B cell (primary cell): ENCODE data around the gene ILK. TPM values are rescaled to one million over a fixed set of nuclear protein-coding genes. Genes with fewer than 3 reads are reported as not detected.

Experiments used
- ATAC-seq: fragments of 200-7000 bp; cut with Tn5 transposase; one replicate; pipeline ENCODE4 v1.10.0; 2021; ENCODE audit warnings: low read depth, mild to moderate bottlenecking, moderate number of reproducible peaks, moderate library complexity
- CTCF ChIA-PET: fragments of 350-600 bp; sonication (Branson Sonifier 250); formaldehyde crosslinking; loops from one replicate; lab custom pipeline; 2021; ENCODE audit warnings: antibody characterized with exemption, inconsistent platforms; lab: Charles Lee
- POLR2A ChIA-PET: fragments of 350-600 bp; sonication (Branson Sonifier 250); formaldehyde crosslinking; loops from one replicate; lab custom pipeline; 2021; ENCODE audit warnings: antibody characterized with exemption; lab: Charles Lee
- DNase-seq: peaks from one replicate; pipeline ENCODE4 v3.0.0; 2013
- H2AFZ ChIP-seq: 2 replicates; pipeline ENCODE4 v1.6.1; 2012; ENCODE audit warnings: mild to moderate bottlenecking, low read depth, low read length; ENCODE audit not compliant: insufficient read depth, poor library complexity, severe bottlenecking
- H3K27ac ChIP-seq, 2 donors: 1 replicate in 1 of 2; 2 replicates in 1 of 2; pipeline ENCODE4 v1.5.1; 2012 to 2013; ENCODE audit warnings: low read length in 2 of 2, mild to moderate bottlenecking in 2 of 2, moderate library complexity in 1 of 2
- H3K27me3 ChIP-seq, 4 experiments: fragments of 200-600 bp in 1 of 4; sonication (generic) in 1 of 4; replicated peaks in 1 of 4; 1 replicate in 2 of 4; 2 replicates in 2 of 4; pipeline versions ENCODE4 v1.6.1 to v1.7.0; 2013 to 2016; ENCODE audit warnings: low read length in 3 of 4, mild to moderate bottlenecking in 2 of 4, mixed read lengths in 1 of 4, moderate library complexity in 1 of 4; ENCODE audit not compliant: insufficient read depth in 4 of 4, control insufficient read depth in 3 of 4; ENCODE audit errors: control extremely low read depth in 1 of 4
- H3K36me3 ChIP-seq, 2 experiments: replicated peaks in 1 of 2; 1 replicate in 1 of 2; 2 replicates in 1 of 2; pipeline versions ENCODE4 v1.6.1 to v1.7.1; 2013; ENCODE audit warnings: low read length in 1 of 2; ENCODE audit not compliant: insufficient read depth in 2 of 2, control insufficient read depth in 1 of 2; ENCODE audit errors: control extremely low read depth in 1 of 2, extremely low read depth in 1 of 2
- H3K4me1 ChIP-seq, 2 donors: fragments of 200-600 bp in 1 of 2; sonication (generic) in 1 of 2; 1 replicate in 1 of 2; 2 replicates in 1 of 2; pipeline versions ENCODE4 v1.5.1 to v1.6.1; 2013 to 2017; ENCODE audit warnings: low read length in 2 of 2; ENCODE audit not compliant: control insufficient read depth in 2 of 2, insufficient read depth in 2 of 2
- H3K4me2 ChIP-seq: replicated peaks from 2 replicates; pipeline ENCODE3; 2012; ENCODE audit warnings: mild to moderate bottlenecking, low read depth, low read length; ENCODE audit not compliant: poor library complexity, severe bottlenecking
- H3K4me3 ChIP-seq, 5 experiments: fragments of 200-600 bp in 1 of 5; sonication (generic) in 1 of 5; 1 replicate in 3 of 5; 2 replicates in 2 of 5; pipeline versions ENCODE4 v1.5.1 to v1.7.0; 2011 to 2016; ENCODE audit warnings: low read length in 4 of 5, mild to moderate bottlenecking in 4 of 5, low read depth in 2 of 5, control low read depth in 1 of 5, moderate library complexity in 1 of 5; ENCODE audit not compliant: insufficient read depth in 1 of 5; ENCODE audit errors: control extremely low read depth in 1 of 5, extremely low read depth in 1 of 5
- H3K79me2 ChIP-seq: fragments of 200-600 bp; sonication (generic); one replicate; pipeline ENCODE4 v1.6.0; 2016; ENCODE audit warnings: low read length; ENCODE audit not compliant: control insufficient read depth, insufficient read depth
- H3K9ac ChIP-seq: fragments of 200-600 bp; sonication (generic); 2 replicates; pipeline ENCODE4 v1.6.1; 2017; ENCODE audit warnings: mild to moderate bottlenecking, low read length, moderate library complexity
- H3K9me3 ChIP-seq, 3 donors: one replicate each; pipeline versions ENCODE4 v1.6.1 to v1.7.1; 2013; ENCODE audit warnings: low read length in 2 of 3; ENCODE audit not compliant: control insufficient read depth in 2 of 3, insufficient read depth in 1 of 3; ENCODE audit errors: control extremely low read depth in 1 of 3
- H4K20me1 ChIP-seq: 2 replicates; pipeline ENCODE4 v1.6.0; 2012; ENCODE audit warnings: mild to moderate bottlenecking, low read length; ENCODE audit not compliant: insufficient read depth, control insufficient read depth, poor library complexity, severe bottlenecking
- H3K27ac Mint-ChIP-seq: one replicate; pipeline ENCODE4 v1.8.0; 2021; ENCODE audit warnings: mixed read lengths
- H3K27me3 Mint-ChIP-seq: one replicate; pipeline ENCODE4 v1.8.0; 2021; ENCODE audit warnings: mixed read lengths
- H3K4me1 Mint-ChIP-seq: one replicate; pipeline ENCODE4 v1.8.0; 2021; ENCODE audit warnings: mixed read lengths
- H3K4me3 Mint-ChIP-seq: one replicate; pipeline ENCODE4 v1.8.0; 2021; ENCODE audit warnings: mixed read lengths
- H3K9me3 Mint-ChIP-seq: one replicate; pipeline ENCODE4 v1.8.0; 2022; ENCODE audit warnings: mixed read lengths; ENCODE audit not compliant: insufficient read depth
- CTCF ChIP-seq: fragments of 200-600 bp; IDR thresholded peaks from one replicate; pipeline ENCODE4 v1.8.0; 2022; ENCODE audit warnings: antibody characterized with exemption, mild to moderate bottlenecking
- EZH2 ChIP-seq: IDR thresholded peaks from 2 replicates; pipeline ENCODE4 v1.6.1; 2012; ENCODE audit warnings: borderline replicate concordance, low read depth, mild to moderate bottlenecking, moderate library complexity, low read length; ENCODE audit not compliant: insufficient read depth, poor library complexity, severe bottlenecking
- WGBS: methylation state at CpG from one replicate; pipeline ENCODE4 v1.1.5; 2013; ENCODE audit warnings: missing lambda C conversion rate; ENCODE audit not compliant: insufficient coverage; 5-methylcytosine and 5-hydroxymethylcytosine counted together
- intact Hi-C: fragments of 100-400 bp; cut with micrococcal nuclease; formaldehyde crosslinking; loops from one replicate; pipeline ENCODE4 v1.10.0; 2022
- polyA plus RNA-seq: library from polyadenylated mRNA; depleted of rRNA; stranded (reverse); fragments of >200 nt; gene quantifications from 2 replicates; pipeline ENCODE4 v1.2.3, GENCODE V29; 2012
- total RNA-seq, 2 donors: library from RNA; stranded (reverse); fragments of 120-200 nt in 1 of 2; gene quantifications; 1 replicate in 1 of 2; 2 replicates in 1 of 2; pipeline versions ENCODE4 v1.2.3 to v1.2.4, GENCODE V29; 2013 to 2022

ILK gene
- total and polyA plus RNA-seq, 2 donors (not counting 1 experiment from before 2014, with no cell fraction given), result 88.5 to 131 TPM

- Histone ChIP-seq H3K79me2 (no peaks in the 10 kb centered on the region), H3K4me3 (no peak overlapping the region), H3K4me1 (no peaks in the 10 kb centered on the region), H2AFZ (no peak overlapping the region), H3K9me3 (no peaks in the 10 kb centered on the region), H3K27me3 (no peaks in the 10 kb centered on the region), H3K9ac (no peak overlapping the region), H4K20me1 (no peaks in the 10 kb centered on the region), H3K27ac (no peak overlapping the region), H3K36me3 (peaks cover 0 to 2% of the 10 kb centered on the region in 2 experiments), H3K4me2 (no peak overlapping the region)
- WGBS, result 98% methylated on average over 14 of the region's 14 CpGs
- CTCF ChIA-PET, result interaction anchor here (1.1 kb wide), 1 partner anchor 197 kb away, joined by 4 read pairs; no protein-coding TSS in a partner anchor
- DNase-seq (no peak), ATAC-seq (no peak)
- Mint-ChIP-seq H3K27me3 (no peaks in the 10 kb centered on the region), H3K9me3 (no peaks in the 10 kb centered on the region), H3K4me3 (no peak overlapping the region), H3K27ac (no peak overlapping the region), H3K4me1 (no peaks in the 10 kb centered on the region)
- no peak for TF ChIP-seq EZH2
- no peak for TF ChIP-seq CTCF
- intact Hi-C loops, result no loop called here
- POLR2A ChIA-PET, result no interaction called here
These were observed 45.6 kb upstream of the ILK start for GRCh38 chr11:6557761-6558674.

- no peak for TF ChIP-seq EZH2
- no peak for TF ChIP-seq CTCF
- Histone ChIP-seq H3K4me2 (no peak overlapping the region), H3K9me3 (no peaks in the 10 kb centered on the region), H3K4me1 (no peaks in the 10 kb centered on the region), H3K27me3 (no peaks in the 10 kb centered on the region), H2AFZ (no peak overlapping the region), H3K27ac (no peak overlapping the region), H4K20me1 (no peaks in the 10 kb centered on the region), H3K4me3 (no peak overlapping the region), H3K9ac (no peak overlapping the region), H3K36me3 (peaks cover 0 to 2% of the 10 kb centered on the region in 2 experiments), H3K79me2 (no peaks in the 10 kb centered on the region)
- ChIA-PET CTCF (interaction anchor here (1.1 kb wide), 1 partner anchor 196 kb away, joined by 4 read pairs; no protein-coding TSS in a partner anchor), POLR2A (no interaction called here)
- H3K4me1 Mint-ChIP-seq, result no peaks in the 10 kb centered on the region
- H3K4me3 Mint-ChIP-seq, result no peak overlapping the region
- H3K27ac Mint-ChIP-seq, result no peak overlapping the region
- no peak for DNase-seq
- WGBS, result 83% methylated on average over 1 of the region's 1 CpG
- no peaks in the 10 kb centered on the region for H3K9me3 Mint-ChIP-seq
- H3K27me3 Mint-ChIP-seq, result no peaks in the 10 kb centered on the region
- intact Hi-C loops, result no loop called here
- no peak for ATAC-seq
These were observed 44.2 kb upstream of the ILK start for GRCh38 chr11:6559369-6559768.
